Measurements from ENCODE around the gene MGAT4B.

GRCh38 chr5:179777456-179777855 lies 29.2 kb downstream of the MGAT4B start:
- TF ChIP-seq, protein P1, sequence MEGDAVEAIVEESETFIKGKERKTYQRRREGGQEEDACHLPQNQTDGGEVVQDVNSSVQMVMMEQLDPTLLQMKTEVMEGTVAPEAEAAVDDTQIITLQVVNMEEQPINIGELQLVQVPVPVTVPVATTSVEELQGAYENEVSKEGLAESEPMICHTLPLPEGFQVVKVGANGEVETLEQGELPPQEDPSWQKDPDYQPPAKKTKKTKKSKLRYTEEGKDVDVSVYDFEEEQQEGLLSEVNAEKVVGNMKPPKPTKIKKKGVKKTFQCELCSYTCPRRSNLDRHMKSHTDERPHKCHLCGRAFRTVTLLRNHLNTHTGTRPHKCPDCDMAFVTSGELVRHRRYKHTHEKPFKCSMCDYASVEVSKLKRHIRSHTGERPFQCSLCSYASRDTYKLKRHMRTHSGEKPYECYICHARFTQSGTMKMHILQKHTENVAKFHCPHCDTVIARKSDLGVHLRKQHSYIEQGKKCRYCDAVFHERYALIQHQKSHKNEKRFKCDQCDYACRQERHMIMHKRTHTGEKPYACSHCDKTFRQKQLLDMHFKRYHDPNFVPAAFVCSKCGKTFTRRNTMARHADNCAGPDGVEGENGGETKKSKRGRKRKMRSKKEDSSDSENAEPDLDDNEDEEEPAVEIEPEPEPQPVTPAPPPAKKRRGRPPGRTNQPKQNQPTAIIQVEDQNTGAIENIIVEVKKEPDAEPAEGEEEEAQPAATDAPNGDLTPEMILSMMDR (IDR thresholded peaks at IDR 0.05): no peak
- no peak for TF ChIP-seq POLR2A (IDR thresholded peaks at IDR 0.05)

All from Peyer's patch (tissue), 4 donors.